HG02610 (cell line): ENCODE measurements around the gene UCN.
"Not testable (repeated sequence)": the region's sequence is repeated elsewhere in the genome, so short reads cannot be mapped to it uniquely, and the experiment has no call there.

Source experiments
- ATAC-seq: cut with Tn5 transposase; IDR thresholded peaks from one replicate; pipeline ENCODE4 v1.9.1; 2021; ENCODE audit warnings: mild to moderate bottlenecking, moderate library complexity; ENCODE audit not compliant: unreplicated experiment

UCN gene

GRCh38 chr2:27315122-27315521, 6.9 kb upstream of the UCN start:
- no peak for ATAC-seq

GRCh38 chr2:27314709-27315108, 6.5 kb upstream of the UCN start:
- no peak for ATAC-seq

GRCh38 chr2:27313882-27314645, 5.8 kb upstream of the UCN start:
- ATAC-seq = no peak

- ATAC-seq = no peak
Observed at GRCh38 chr2:27312152-27312551, 3.9 kb upstream of the UCN start.

- ATAC-seq = no peak
Observed at GRCh38 chr2:27309651-27310050, 1.4 kb upstream of the UCN start.

GRCh38 chr2:27307545-27308358, 493 bp downstream of the UCN start:
- no peak for ATAC-seq

- ATAC-seq = no peak
Observed at GRCh38 chr2:27307287-27307544, 1.0 kb downstream of the UCN start.

- ATAC-seq = no peak
Observed at GRCh38 chr2:27306573-27307286, 1.5 kb downstream of the UCN start.

GRCh38 chr2:27306136-27306535, 2.1 kb downstream of the UCN start:
- ATAC-seq = no peak

- no peak for ATAC-seq
Observed at GRCh38 chr2:27305516-27305915, 2.7 kb downstream of the UCN start.

- ATAC-seq = no peak
Observed at GRCh38 chr2:27304488-27305240, 3.6 kb downstream of the UCN start.

- no peak for ATAC-seq
Observed at GRCh38 chr2:27303093-27304025, 4.9 kb downstream of the UCN start.

GRCh38 chr2:27300606-27301005, 7.6 kb downstream of the UCN start:
- not testable (repeated sequence) for ATAC-seq

- no peak for ATAC-seq
Observed at GRCh38 chr2:27298391-27299080, 9.7 kb downstream of the UCN start.

- no peak for ATAC-seq
Observed at GRCh38 chr2:27297195-27297594, 11.1 kb downstream of the UCN start.

GRCh38 chr2:27296481-27296880, 11.8 kb downstream of the UCN start:
- no peak for ATAC-seq

GRCh38 chr2:27294928-27295327, 13.3 kb downstream of the UCN start:
- no peak for ATAC-seq

GRCh38 chr2:27291865-27292264, 16.4 kb downstream of the UCN start:
- no peak for ATAC-seq

GRCh38 chr2:27290549-27290948, 17.7 kb downstream of the UCN start:
- no peak for ATAC-seq

- no peak for ATAC-seq
Observed at GRCh38 chr2:27288610-27289009, 19.6 kb downstream of the UCN start.
